Measurements from ENCODE around the gene ABCA9. TPM values are rescaled to one million over a fixed set of nuclear protein-coding genes. Genes with fewer than 3 reads are reported as not detected.

The ABCA9 gene
- polyA plus RNA-seq, 1 donor (not counting 4 experiments of a cell fraction or from before 2014, with no cell fraction given), result 0.17 TPM

- no peaks in the 10 kb centered on the region for H3K27me3 ChIP-seq (ENCODE audit: control insufficient read depth, extremely low read depth, insufficient read depth, low read length)
- DNase-seq (ENCODE audit: low read depth, low spot score), result no peak
- H3K9me1 ChIP-seq (ENCODE audit: control insufficient read depth, extremely low read depth, insufficient read depth, low read length), result no peaks in the 10 kb centered on the region
- no peak overlapping the region for H3K27ac ChIP-seq (ENCODE audit: control insufficient read depth, insufficient read depth, low read length)
- no peaks in the 10 kb centered on the region for H3K9me3 ChIP-seq (ENCODE audit: control insufficient read depth, low read depth, low read length)
- H4K20me1 ChIP-seq (ENCODE audit: control insufficient read depth, extremely low read depth, insufficient read depth, low read length), result no peaks in the 10 kb centered on the region
- no peaks in the 10 kb centered on the region for H3K36me3 ChIP-seq (ENCODE audit: control insufficient read depth in 2 of 2, extremely low read depth in 1 of 2, insufficient read depth in 2 of 2, low read length in 2 of 2)
- TF ChIP-seq CTCF (optimal IDR thresholded peaks at IDR 0.05 in 1 of 3, IDR thresholded peaks at IDR 0.05 in 1 of 3, conservative IDR thresholded peaks at IDR 0.05 in 1 of 3; ENCODE audit: extremely low read depth in 1 of 3, insufficient read depth in 2 of 3, low read length in 3 of 3) (no peak), EZH2 (IDR thresholded peaks at IDR 0.05; ENCODE audit: low read length) (no peak)
- no peak overlapping the region for H3K9ac ChIP-seq (ENCODE audit: control insufficient read depth, extremely low read depth, insufficient read depth, low read length)
- no peaks in the 10 kb centered on the region for H3K79me2 ChIP-seq (ENCODE audit: control insufficient read depth, insufficient read depth, low read length)
- H2AFZ ChIP-seq (ENCODE audit: control insufficient read depth, low read length), result no peak overlapping the region
- no peaks in the 10 kb centered on the region for H3K4me1 ChIP-seq (ENCODE audit: control insufficient read depth, extremely low read depth, insufficient read depth, low read length)
- H3K4me3 ChIP-seq (ENCODE audit: control insufficient read depth in 2 of 3, extremely low read depth in 1 of 3, insufficient read depth in 2 of 3, low read depth in 1 of 3, low read length in 3 of 3), result no peak overlapping the region
- H3K4me2 ChIP-seq (ENCODE audit: control insufficient read depth, extremely low read depth, insufficient read depth, low read depth, low read length), result no peak overlapping the region
- dilution Hi-C loops (cut with MboI; ENCODE audit: extremely low pct_ligation_motif_present, low sequenced_read_pairs), result no loop called here
- FAIRE-seq, result no peak
These were observed 30.6 kb downstream of the ABCA9 start for GRCh38 chr17:69030169-69030568.

GRCh38 chr17:69018687-69019086 is 42.0 kb downstream of the ABCA9 start:
- TF ChIP-seq EZH2 (IDR thresholded peaks at IDR 0.05; ENCODE audit: low read length), result no peak
- TF ChIP-seq CTCF (optimal IDR thresholded peaks at IDR 0.05 in 1 of 3, IDR thresholded peaks at IDR 0.05 in 1 of 3, conservative IDR thresholded peaks at IDR 0.05 in 1 of 3; ENCODE audit: extremely low read depth in 1 of 3, insufficient read depth in 2 of 3, low read length in 3 of 3), result no peak
- no peak overlapping the region for H3K27ac ChIP-seq (ENCODE audit: control insufficient read depth, insufficient read depth, low read length)
- DNase-seq (ENCODE audit: low read depth, low spot score), result no peak
- H2AFZ ChIP-seq (ENCODE audit: control insufficient read depth, low read length), result no peak overlapping the region
- H3K9ac ChIP-seq (ENCODE audit: control insufficient read depth, extremely low read depth, insufficient read depth, low read length), result no peak overlapping the region
- H3K9me1 ChIP-seq (ENCODE audit: control insufficient read depth, extremely low read depth, insufficient read depth, low read length), result no peaks in the 10 kb centered on the region
- no peaks in the 10 kb centered on the region for H3K36me3 ChIP-seq (ENCODE audit: control insufficient read depth in 2 of 2, extremely low read depth in 1 of 2, insufficient read depth in 2 of 2, low read length in 2 of 2)
- H3K9me3 ChIP-seq (ENCODE audit: control insufficient read depth, low read depth, low read length), result no peaks in the 10 kb centered on the region
- no peaks in the 10 kb centered on the region for H3K4me1 ChIP-seq (ENCODE audit: control insufficient read depth, extremely low read depth, insufficient read depth, low read length)
- no peak overlapping the region for H3K4me2 ChIP-seq (ENCODE audit: control insufficient read depth, extremely low read depth, insufficient read depth, low read depth, low read length)
- H3K27me3 ChIP-seq (ENCODE audit: control insufficient read depth, extremely low read depth, insufficient read depth, low read length), result no peaks in the 10 kb centered on the region
- no peaks in the 10 kb centered on the region for H4K20me1 ChIP-seq (ENCODE audit: control insufficient read depth, extremely low read depth, insufficient read depth, low read length)
- dilution Hi-C loops (cut with MboI; ENCODE audit: extremely low pct_ligation_motif_present, low sequenced_read_pairs), result no loop called here
- no peak for FAIRE-seq
- no peaks in the 10 kb centered on the region for H3K79me2 ChIP-seq (ENCODE audit: control insufficient read depth, insufficient read depth, low read length)
- no peak overlapping the region for H3K4me3 ChIP-seq (ENCODE audit: control insufficient read depth in 2 of 3, extremely low read depth in 1 of 3, insufficient read depth in 2 of 3, low read depth in 1 of 3, low read length in 3 of 3)

All from keratinocyte (primary cell).